H1 (cell line): ENCODE results near the gene PCBP2.
A peak's percentile ranks its signal among the peaks of the same experiment; 100 is the strongest.

Experiments used
- CBX5 ChIP-seq: fragments of 300-800, 300-1000 bp; sonication (generic); IDR thresholded peaks from 2 replicates; pipeline ENCODE4 v1.7.1; 2016; ENCODE audit warnings: antibody characterized with exemption, low read length, low read depth
- CREB1 ChIP-seq: IDR thresholded peaks from 2 replicates; pipeline ENCODE4 v1.6.1; 2012; ENCODE audit warnings: inconsistent platforms
- EZH2 ChIP-seq: fragments of 200-600 bp; sonication (generic); IDR thresholded peaks from 2 replicates; pipeline ENCODE4 v1.7.1; 2012; ENCODE audit warnings: low read depth, mild to moderate bottlenecking, moderate library complexity, low read length, inconsistent platforms; ENCODE audit not compliant: severe bottlenecking
- JUND ChIP-seq: IDR thresholded peaks from 2 replicates; pipeline ENCODE4 v1.6.1; 2011; ENCODE audit warnings: mild to moderate bottlenecking, improper control_type of control experiment, low read length
- POLR2A ChIP-seq, 2 experiments: IDR thresholded peaks; 1 replicate in 1 of 2; 2 replicates in 1 of 2; pipeline ENCODE4 v1.6.1; 2011; ENCODE audit warnings: low read depth in 2 of 2, low read length in 2 of 2, mild to moderate bottlenecking in 2 of 2; ENCODE audit errors: control extremely low read depth in 1 of 2
- TF ChIP-seq, protein P1 (sequence below), 3 experiments: IDR thresholded peaks; 1 replicate in 2 of 3; 2 replicates in 1 of 3; pipeline versions ENCODE4 v1.5.1 to v1.6.1; 2011; ENCODE audit warnings: low read length in 3 of 3, mild to moderate bottlenecking in 3 of 3, inconsistent platforms in 2 of 3, low read depth in 1 of 3, moderate library complexity in 1 of 3; ENCODE audit not compliant: insufficient read depth in 1 of 3; ENCODE audit errors: control extremely low read depth in 1 of 3
- TF ChIP-seq, protein P2 (sequence below): IDR thresholded peaks from 2 replicates; pipeline ENCODE4 v1.6.1; 2012; ENCODE audit warnings: low read length, inconsistent platforms
- TF ChIP-seq, protein P3 (sequence below): fragments of 300-600 bp; sonication (generic); IDR thresholded peaks from 2 replicates; pipeline ENCODE4 v1.7.1; 2012; ENCODE audit warnings: low read length, moderate library complexity, mild to moderate bottlenecking, inconsistent platforms; ENCODE audit not compliant: insufficient replicate concordance
- TF ChIP-seq, protein P4 (sequence below): IDR thresholded peaks from 2 replicates; pipeline ENCODE4 v1.6.1; 2011; ENCODE audit warnings: low read length, improper control_type of control experiment

DNA sequence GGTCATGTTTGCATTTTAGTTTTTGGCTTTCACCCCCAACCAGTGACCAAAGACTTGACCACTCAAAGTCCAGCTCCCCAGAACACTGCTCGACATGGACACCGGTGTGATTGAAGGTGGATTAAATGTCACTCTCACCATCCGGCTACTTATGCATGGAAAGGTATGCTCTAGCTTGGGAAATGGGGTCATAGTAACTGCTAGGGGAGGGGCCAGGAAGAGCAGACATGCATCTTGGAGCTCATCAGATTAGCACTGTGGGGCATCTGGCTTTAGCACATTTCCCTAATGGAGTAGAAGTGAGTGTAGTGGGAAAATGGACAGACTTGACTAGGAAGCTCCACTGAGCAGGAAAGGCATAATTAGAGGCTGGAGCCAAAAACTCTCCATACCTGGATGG, 2.8 kb downstream of the PCBP2 start:
- no peak for TF ChIP-seq CBX5
- TF ChIP-seq, protein P1, sequence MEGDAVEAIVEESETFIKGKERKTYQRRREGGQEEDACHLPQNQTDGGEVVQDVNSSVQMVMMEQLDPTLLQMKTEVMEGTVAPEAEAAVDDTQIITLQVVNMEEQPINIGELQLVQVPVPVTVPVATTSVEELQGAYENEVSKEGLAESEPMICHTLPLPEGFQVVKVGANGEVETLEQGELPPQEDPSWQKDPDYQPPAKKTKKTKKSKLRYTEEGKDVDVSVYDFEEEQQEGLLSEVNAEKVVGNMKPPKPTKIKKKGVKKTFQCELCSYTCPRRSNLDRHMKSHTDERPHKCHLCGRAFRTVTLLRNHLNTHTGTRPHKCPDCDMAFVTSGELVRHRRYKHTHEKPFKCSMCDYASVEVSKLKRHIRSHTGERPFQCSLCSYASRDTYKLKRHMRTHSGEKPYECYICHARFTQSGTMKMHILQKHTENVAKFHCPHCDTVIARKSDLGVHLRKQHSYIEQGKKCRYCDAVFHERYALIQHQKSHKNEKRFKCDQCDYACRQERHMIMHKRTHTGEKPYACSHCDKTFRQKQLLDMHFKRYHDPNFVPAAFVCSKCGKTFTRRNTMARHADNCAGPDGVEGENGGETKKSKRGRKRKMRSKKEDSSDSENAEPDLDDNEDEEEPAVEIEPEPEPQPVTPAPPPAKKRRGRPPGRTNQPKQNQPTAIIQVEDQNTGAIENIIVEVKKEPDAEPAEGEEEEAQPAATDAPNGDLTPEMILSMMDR (IDR thresholded peaks at IDR 0.05; ENCODE audit: control extremely low read depth in 1 of 3, insufficient read depth in 1 of 3, low read depth in 1 of 3, low read length in 3 of 3), result no peak
- TF ChIP-seq, protein P2, sequence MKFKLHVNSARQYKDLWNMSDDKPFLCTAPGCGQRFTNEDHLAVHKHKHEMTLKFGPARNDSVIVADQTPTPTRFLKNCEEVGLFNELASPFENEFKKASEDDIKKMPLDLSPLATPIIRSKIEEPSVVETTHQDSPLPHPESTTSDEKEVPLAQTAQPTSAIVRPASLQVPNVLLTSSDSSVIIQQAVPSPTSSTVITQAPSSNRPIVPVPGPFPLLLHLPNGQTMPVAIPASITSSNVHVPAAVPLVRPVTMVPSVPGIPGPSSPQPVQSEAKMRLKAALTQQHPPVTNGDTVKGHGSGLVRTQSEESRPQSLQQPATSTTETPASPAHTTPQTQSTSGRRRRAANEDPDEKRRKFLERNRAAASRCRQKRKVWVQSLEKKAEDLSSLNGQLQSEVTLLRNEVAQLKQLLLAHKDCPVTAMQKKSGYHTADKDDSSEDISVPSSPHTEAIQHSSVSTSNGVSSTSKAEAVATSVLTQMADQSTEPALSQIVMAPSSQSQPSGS, result no peak
- TF ChIP-seq POLR2A (IDR thresholded peaks at IDR 0.05; ENCODE audit: control extremely low read depth in 1 of 2, low read depth in 2 of 2, low read length in 2 of 2), result peak in 1 of 2 experiments; percentile 61; a peak in 1 of 3 replicates
- TF ChIP-seq EZH2, result no peak
- no peak for TF ChIP-seq CREB1
- TF ChIP-seq, protein P3, sequence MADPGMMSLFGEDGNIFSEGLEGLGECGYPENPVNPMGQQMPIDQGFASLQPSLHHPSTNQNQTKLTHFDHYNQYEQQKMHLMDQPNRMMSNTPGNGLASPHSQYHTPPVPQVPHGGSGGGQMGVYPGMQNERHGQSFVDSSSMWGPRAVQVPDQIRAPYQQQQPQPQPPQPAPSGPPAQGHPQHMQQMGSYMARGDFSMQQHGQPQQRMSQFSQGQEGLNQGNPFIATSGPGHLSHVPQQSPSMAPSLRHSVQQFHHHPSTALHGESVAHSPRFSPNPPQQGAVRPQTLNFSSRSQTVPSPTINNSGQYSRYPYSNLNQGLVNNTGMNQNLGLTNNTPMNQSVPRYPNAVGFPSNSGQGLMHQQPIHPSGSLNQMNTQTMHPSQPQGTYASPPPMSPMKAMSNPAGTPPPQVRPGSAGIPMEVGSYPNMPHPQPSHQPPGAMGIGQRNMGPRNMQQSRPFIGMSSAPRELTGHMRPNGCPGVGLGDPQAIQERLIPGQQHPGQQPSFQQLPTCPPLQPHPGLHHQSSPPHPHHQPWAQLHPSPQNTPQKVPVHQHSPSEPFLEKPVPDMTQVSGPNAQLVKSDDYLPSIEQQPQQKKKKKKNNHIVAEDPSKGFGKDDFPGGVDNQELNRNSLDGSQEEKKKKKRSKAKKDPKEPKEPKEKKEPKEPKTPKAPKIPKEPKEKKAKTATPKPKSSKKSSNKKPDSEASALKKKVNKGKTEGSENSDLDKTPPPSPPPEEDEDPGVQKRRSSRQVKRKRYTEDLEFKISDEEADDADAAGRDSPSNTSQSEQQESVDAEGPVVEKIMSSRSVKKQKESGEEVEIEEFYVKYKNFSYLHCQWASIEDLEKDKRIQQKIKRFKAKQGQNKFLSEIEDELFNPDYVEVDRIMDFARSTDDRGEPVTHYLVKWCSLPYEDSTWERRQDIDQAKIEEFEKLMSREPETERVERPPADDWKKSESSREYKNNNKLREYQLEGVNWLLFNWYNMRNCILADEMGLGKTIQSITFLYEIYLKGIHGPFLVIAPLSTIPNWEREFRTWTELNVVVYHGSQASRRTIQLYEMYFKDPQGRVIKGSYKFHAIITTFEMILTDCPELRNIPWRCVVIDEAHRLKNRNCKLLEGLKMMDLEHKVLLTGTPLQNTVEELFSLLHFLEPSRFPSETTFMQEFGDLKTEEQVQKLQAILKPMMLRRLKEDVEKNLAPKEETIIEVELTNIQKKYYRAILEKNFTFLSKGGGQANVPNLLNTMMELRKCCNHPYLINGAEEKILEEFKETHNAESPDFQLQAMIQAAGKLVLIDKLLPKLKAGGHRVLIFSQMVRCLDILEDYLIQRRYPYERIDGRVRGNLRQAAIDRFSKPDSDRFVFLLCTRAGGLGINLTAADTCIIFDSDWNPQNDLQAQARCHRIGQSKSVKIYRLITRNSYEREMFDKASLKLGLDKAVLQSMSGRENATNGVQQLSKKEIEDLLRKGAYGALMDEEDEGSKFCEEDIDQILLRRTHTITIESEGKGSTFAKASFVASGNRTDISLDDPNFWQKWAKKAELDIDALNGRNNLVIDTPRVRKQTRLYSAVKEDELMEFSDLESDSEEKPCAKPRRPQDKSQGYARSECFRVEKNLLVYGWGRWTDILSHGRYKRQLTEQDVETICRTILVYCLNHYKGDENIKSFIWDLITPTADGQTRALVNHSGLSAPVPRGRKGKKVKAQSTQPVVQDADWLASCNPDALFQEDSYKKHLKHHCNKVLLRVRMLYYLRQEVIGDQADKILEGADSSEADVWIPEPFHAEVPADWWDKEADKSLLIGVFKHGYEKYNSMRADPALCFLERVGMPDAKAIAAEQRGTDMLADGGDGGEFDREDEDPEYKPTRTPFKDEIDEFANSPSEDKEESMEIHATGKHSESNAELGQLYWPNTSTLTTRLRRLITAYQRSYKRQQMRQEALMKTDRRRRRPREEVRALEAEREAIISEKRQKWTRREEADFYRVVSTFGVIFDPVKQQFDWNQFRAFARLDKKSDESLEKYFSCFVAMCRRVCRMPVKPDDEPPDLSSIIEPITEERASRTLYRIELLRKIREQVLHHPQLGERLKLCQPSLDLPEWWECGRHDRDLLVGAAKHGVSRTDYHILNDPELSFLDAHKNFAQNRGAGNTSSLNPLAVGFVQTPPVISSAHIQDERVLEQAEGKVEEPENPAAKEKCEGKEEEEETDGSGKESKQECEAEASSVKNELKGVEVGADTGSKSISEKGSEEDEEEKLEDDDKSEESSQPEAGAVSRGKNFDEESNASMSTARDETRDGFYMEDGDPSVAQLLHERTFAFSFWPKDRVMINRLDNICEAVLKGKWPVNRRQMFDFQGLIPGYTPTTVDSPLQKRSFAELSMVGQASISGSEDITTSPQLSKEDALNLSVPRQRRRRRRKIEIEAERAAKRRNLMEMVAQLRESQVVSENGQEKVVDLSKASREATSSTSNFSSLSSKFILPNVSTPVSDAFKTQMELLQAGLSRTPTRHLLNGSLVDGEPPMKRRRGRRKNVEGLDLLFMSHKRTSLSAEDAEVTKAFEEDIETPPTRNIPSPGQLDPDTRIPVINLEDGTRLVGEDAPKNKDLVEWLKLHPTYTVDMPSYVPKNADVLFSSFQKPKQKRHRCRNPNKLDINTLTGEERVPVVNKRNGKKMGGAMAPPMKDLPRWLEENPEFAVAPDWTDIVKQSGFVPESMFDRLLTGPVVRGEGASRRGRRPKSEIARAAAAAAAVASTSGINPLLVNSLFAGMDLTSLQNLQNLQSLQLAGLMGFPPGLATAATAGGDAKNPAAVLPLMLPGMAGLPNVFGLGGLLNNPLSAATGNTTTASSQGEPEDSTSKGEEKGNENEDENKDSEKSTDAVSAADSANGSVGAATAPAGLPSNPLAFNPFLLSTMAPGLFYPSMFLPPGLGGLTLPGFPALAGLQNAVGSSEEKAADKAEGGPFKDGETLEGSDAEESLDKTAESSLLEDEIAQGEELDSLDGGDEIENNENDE, result no peak
- TF ChIP-seq, protein P4, sequence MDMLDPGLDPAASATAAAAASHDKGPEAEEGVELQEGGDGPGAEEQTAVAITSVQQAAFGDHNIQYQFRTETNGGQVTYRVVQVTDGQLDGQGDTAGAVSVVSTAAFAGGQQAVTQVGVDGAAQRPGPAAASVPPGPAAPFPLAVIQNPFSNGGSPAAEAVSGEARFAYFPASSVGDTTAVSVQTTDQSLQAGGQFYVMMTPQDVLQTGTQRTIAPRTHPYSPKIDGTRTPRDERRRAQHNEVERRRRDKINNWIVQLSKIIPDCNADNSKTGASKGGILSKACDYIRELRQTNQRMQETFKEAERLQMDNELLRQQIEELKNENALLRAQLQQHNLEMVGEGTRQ, result no peak
- TF ChIP-seq JUND, result no peak
